Melanocyte of skin (primary cell): ENCODE data around the gene CYP11A1. TPM values are rescaled to one million over a fixed set of nuclear protein-coding genes. Genes with fewer than 3 reads are reported as not detected.

Source experiments
- small RNA-seq, 2 donors: library from RNA; depleted of rRNA; stranded (forward); fragments of <200 nt; gene quantifications; one replicate each; pipeline ENCODE3, GENCODE V24; 2012
- total RNA-seq, 2 donors: library from RNA; depleted of rRNA; stranded (reverse); fragments of >200 nt; gene quantifications; 2 replicates each; pipeline ENCODE4 v1.2.3, GENCODE V29; 2012

Gene CYP11A1
- under 1 TPM in 1 of 2 donors, not detected in 1; 0.69 TPM for total RNA-seq

GRCh38 chr15:74367296-74367854, at the start of gene CYP11A1:
Gene CYP11A1 (minus strand): TSS chr15:74367646. CDS start chr15:74367585, 61 bp downstream.

Small RNAs within 50 kb of the gene (small RNA-seq; reads per million reads assigned to genes)
- gene MIR6881 = 0.39 to 0.52 reads per million in 2 donors

Other genes with a start within 250 kb of the CYP11A1 start
- under 1 TPM in 1 of 2 donors, not detected in 1; under 0.01 TPM for gene ISLR2, start 237.1 kb downstream of the CYP11A1 start, total RNA-seq
- gene ISLR, start 193.9 kb downstream of the CYP11A1 start, total RNA-seq = not detected
- not detected for gene STRA6, start 164.9 kb downstream of the CYP11A1 start, total RNA-seq
- gene CCDC33, start 131.3 kb downstream of the CYP11A1 start, total RNA-seq = not detected
- 10 to 100 TPM in 1 of 2 donors, 1 to 10 TPM in 1; 9.3 to 11.7 TPM for gene SEMA7A, start 66.3 kb upstream of the CYP11A1 start, total RNA-seq
- gene UBL7, start 93.5 kb upstream of the CYP11A1 start, total RNA-seq = 10 to 100 TPM; 49.9 to 62.6 TPM
- 1 to 10 TPM in 1 of 2 donors, under 1 TPM in 1; 0.69 to 1.7 TPM for gene ARID3B, start 173.6 kb upstream of the CYP11A1 start, total RNA-seq
- gene CLK3, start 248.2 kb upstream of the CYP11A1 start, total RNA-seq = 10 to 100 TPM; 39.6 to 49.3 TPM